ENCODE measurements around the gene NOS1AP. TPM values are rescaled to one million over a fixed set of nuclear protein-coding genes. Genes with fewer than 3 reads are reported as not detected.

NOS1AP gene
- total RNA-seq, 1 experiment from 2014 or later, result 2.4 TPM

DNA sequence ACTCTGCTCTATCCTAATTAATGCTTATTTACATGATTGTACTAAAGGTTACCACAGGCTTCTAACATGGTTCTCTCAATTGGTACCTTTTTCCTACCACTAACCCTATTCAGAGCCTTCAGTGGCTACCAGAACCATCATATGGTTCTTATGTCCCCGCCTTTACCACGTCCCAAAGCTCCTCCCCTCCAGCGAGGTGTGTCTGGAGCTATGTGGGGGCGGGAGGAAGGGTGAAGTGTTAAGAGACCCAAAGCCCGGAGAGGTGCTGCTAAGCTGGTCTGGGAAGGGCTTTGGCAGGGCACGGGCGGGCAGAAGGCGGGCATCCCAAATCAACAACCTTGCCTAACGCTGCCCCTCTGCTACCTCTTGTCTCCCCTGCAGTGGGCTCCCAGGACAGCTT, 297.2 kb downstream of the NOS1AP start:
- no TSS peak for BruUV-seq (replicated peaks)
- ChIA-PET CTCF (interaction anchor here (1.0 to 4.8 kb wide), 9 partner anchors 10 to 310 kb away, joined by 3 to 21 read pairs (median 7); partner anchors contain the start of gene C1orf226), POLR2A (interaction anchor here (1.0 to 2.5 kb wide), 3 partner anchors 11 to 17 kb away, joined by 3 to 10 read pairs (median 4); partner anchors contain the start of gene C1orf226)
- Mint-ChIP-seq H3K27ac (ENCODE audit: low read depth, unreplicated experiment) (no peak overlapping the region), H3K4me1 (ENCODE audit: insufficient read depth, unreplicated experiment) (peaks cover 23% of the 10 kb centered on the region), H3K4me3 (ENCODE audit: unreplicated experiment) (no peak overlapping the region), H3K9me3 (ENCODE audit: unreplicated experiment) (no peaks in the 10 kb centered on the region), H3K36me3 (ENCODE audit: insufficient read depth, unreplicated experiment) (no peaks in the 10 kb centered on the region), H3K27me3 (ENCODE audit: insufficient read depth, unreplicated experiment) (no peaks in the 10 kb centered on the region)
- intact Hi-C loops (cut with micrococcal nuclease), result no loop called here
- no peak for DNase-seq (ENCODE audit: unreplicated experiment)
- no peak for TF ChIP-seq CTCF (IDR thresholded peaks at IDR 0.05; ENCODE audit: unreplicated experiment)

DNA sequence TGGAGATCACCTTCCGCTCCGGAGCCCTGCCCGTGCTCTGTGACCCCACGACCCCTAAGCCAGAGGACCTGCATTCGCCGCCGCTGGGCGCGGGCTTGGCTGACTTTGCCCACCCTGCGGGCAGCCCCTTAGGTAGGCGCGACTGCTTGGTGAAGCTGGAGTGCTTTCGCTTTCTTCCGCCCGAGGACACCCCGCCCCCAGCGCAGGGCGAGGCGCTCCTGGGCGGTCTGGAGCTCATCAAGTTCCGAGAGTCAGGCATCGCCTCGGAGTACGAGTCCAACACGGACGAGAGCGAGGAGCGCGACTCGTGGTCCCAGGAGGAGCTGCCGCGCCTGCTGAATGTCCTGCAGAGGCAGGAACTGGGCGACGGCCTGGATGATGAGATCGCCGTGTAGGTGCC, 297.6 kb downstream of the NOS1AP start:
- H3K27me3 Mint-ChIP-seq (ENCODE audit: insufficient read depth, unreplicated experiment), result no peaks in the 10 kb centered on the region
- intact Hi-C loops (cut with micrococcal nuclease), result no loop called here
- ChIA-PET POLR2A (interaction anchor here (2.5 kb wide), 1 partner anchor 15 kb away, joined by 10 read pairs; the partner anchor contains the start of gene C1orf226), CTCF (interaction anchor here (0.6 to 4.8 kb wide), 11 partner anchors 8 to 311 kb away, joined by 3 to 21 read pairs (median 6); partner anchors contain the start of gene C1orf226)
- no peak overlapping the region for H3K4me3 Mint-ChIP-seq (ENCODE audit: unreplicated experiment)
- no peak for DNase-seq (ENCODE audit: unreplicated experiment)
- H3K36me3 Mint-ChIP-seq (ENCODE audit: insufficient read depth, unreplicated experiment), result peaks cover under 1% of the 10 kb centered on the region
- H3K9me3 Mint-ChIP-seq (ENCODE audit: unreplicated experiment), result no peaks in the 10 kb centered on the region
- no peak for TF ChIP-seq CTCF (IDR thresholded peaks at IDR 0.05; ENCODE audit: unreplicated experiment)
- no TSS peak for BruUV-seq (replicated peaks)
- H3K4me1 Mint-ChIP-seq (ENCODE audit: insufficient read depth, unreplicated experiment), result peaks cover 27% of the 10 kb centered on the region
- H3K27ac Mint-ChIP-seq (ENCODE audit: low read depth, unreplicated experiment), result no peak overlapping the region

GRCh38 chr1:162367772-162368171, 298.3 kb downstream of the NOS1AP start:
- Mint-ChIP-seq H3K9me3 (ENCODE audit: unreplicated experiment) (no peaks in the 10 kb centered on the region), H3K36me3 (ENCODE audit: insufficient read depth, unreplicated experiment) (peaks cover 6% of the 10 kb centered on the region), H3K27me3 (ENCODE audit: insufficient read depth, unreplicated experiment) (no peaks in the 10 kb centered on the region), H3K4me3 (ENCODE audit: unreplicated experiment) (no peak overlapping the region), H3K4me1 (ENCODE audit: insufficient read depth, unreplicated experiment) (peaks cover 34% of the 10 kb centered on the region), H3K27ac (ENCODE audit: low read depth, unreplicated experiment) (no peak overlapping the region)
- ChIA-PET CTCF (interaction anchor here (0.7 to 5.0 kb wide), 7 partner anchors 7 to 311 kb away, joined by 3 to 45 read pairs (median 17); partner anchors contain the start of gene C1orf226), POLR2A (no interaction called here)
- no peak for DNase-seq (ENCODE audit: unreplicated experiment)
- no peak for TF ChIP-seq CTCF (IDR thresholded peaks at IDR 0.05; ENCODE audit: unreplicated experiment)
- intact Hi-C loops (cut with micrococcal nuclease), result no loop called here
- BruUV-seq (replicated peaks), result no TSS peak

DNA sequence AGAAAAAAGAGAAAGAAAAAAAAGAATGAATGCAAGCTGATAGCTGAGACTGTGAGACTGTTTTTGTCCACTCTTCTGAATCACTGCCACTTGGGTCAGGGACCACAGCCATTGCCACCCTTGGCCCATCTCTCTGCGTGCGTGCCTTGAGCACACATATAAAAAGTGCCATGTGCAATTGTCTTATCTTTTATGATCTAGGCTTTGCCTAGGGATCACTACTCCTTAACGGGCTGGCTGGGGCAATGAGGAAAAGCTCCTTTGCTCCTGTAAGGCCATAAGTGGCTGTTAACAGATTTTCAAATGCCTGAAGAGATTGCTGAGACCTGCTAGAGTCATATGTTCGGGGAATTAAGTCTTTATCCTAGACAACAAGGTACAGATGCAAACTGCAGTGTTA, 299.0 kb downstream of the NOS1AP start:
- H3K4me3 Mint-ChIP-seq (ENCODE audit: unreplicated experiment), result no peak overlapping the region
- no peak for DNase-seq (ENCODE audit: unreplicated experiment)
- POLR2A ChIA-PET, result interaction anchor here (1.2 kb wide), 1 partner anchor 193 kb away, joined by 3 read pairs; the partner anchor contains the start of gene UAP1
- CTCF ChIA-PET, result interaction anchor here (0.7 to 5.0 kb wide), 6 partner anchors 11 to 312 kb away, joined by 3 to 45 read pairs (median 12); partner anchors contain the start of gene C1orf226
- no peaks in the 10 kb centered on the region for H3K9me3 Mint-ChIP-seq (ENCODE audit: unreplicated experiment)
- H3K36me3 Mint-ChIP-seq (ENCODE audit: insufficient read depth, unreplicated experiment), result peaks cover 6% of the 10 kb centered on the region
- no peak overlapping the region for H3K27ac Mint-ChIP-seq (ENCODE audit: low read depth, unreplicated experiment)
- peaks cover 41% of the 10 kb centered on the region for H3K4me1 Mint-ChIP-seq (ENCODE audit: insufficient read depth, unreplicated experiment)
- no TSS peak for BruUV-seq (replicated peaks)
- TF ChIP-seq CTCF (IDR thresholded peaks at IDR 0.05; ENCODE audit: unreplicated experiment), result no peak
- intact Hi-C loops (cut with micrococcal nuclease), result no loop called here
- H3K27me3 Mint-ChIP-seq (ENCODE audit: insufficient read depth, unreplicated experiment), result no peaks in the 10 kb centered on the region
